HG02763 (cell line): ENCODE data around the gene NCOA1.

Experiments used
- ATAC-seq: cut with Tn5 transposase; IDR thresholded peaks from one replicate; pipeline ENCODE4 v1.9.1; 2021; ENCODE audit warnings: mild to moderate bottlenecking, moderate library complexity; ENCODE audit not compliant: unreplicated experiment

NCOA1 gene

DNA sequence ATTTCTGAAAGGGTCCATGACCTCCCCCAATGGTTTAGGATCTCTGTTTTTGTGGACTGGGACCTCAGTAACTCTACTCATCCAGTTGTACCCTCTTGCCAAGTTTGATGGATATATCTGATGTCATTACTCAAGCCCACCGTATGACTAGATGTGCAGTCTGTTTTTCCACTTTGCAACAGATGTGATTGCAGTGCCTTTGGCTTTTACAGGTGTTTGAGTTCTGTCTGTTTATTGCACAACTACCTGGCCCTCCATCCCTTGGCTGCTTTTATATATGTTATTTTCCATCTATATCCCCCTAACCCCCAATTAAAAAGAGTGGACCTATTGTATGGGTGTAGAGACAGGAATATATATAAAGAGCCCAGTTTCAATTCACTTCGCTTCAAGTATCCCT is 10.8 kb downstream of the NCOA1 start:
- ATAC-seq, result no peak

- ATAC-seq, result no peak
Observed at GRCh38 chr2:24505534-24506275, 14.7 kb downstream of the NCOA1 start.

- no peak for ATAC-seq
Observed at GRCh38 chr2:24507549-24507948, 16.5 kb downstream of the NCOA1 start.

- ATAC-seq, result no peak
Observed at GRCh38 chr2:24508878-24509277, 17.8 kb downstream of the NCOA1 start.

DNA sequence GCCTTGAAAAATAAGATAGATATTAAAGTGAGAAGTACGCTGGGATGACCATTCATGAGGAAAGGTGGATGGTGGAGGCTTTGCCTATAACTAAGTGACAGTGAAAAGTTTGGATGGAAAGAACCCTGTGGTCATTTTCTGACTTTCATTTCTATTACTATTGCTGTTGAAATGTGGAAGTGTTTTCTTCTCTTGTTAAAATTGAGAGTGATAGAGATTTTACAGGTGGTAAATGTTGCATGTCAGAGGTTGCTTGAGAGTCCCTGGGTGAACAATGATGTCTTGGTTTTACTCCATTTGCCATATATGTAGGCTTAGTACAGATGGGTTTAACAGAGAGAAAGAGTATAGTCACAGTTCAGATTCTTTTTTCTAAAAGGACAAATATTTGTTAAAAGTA is 18.4 kb downstream of the NCOA1 start:
- peak; percentile 69 for ATAC-seq

- ATAC-seq, result peak; percentile 48
Observed at GRCh38 chr2:24509840-24510239, 18.8 kb downstream of the NCOA1 start.

DNA sequence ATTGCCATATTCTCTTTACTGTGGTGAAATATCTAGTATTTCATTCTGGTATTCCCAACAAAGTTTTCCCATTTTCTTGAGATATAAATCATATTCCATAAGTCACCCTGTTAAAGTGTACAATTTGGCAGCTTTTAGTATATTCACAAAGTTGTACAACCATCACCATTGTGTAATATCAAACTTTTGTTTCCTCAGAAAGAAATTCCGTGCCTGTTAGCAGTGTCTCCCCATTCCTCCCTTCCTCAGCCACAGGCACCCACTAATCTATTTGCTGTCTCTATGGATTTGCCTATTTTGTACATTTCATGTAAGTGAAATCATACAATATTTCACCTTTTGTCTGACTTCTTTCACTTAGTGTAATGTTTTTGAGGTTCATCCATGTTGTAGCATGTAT is 19.7 kb downstream of the NCOA1 start:
- ATAC-seq, result no peak

GRCh38 chr2:24511198-24511597 is 20.1 kb downstream of the NCOA1 start:
- no peak for ATAC-seq

GRCh38 chr2:24511894-24512293 is 20.8 kb downstream of the NCOA1 start:
- no peak for ATAC-seq

DNA sequence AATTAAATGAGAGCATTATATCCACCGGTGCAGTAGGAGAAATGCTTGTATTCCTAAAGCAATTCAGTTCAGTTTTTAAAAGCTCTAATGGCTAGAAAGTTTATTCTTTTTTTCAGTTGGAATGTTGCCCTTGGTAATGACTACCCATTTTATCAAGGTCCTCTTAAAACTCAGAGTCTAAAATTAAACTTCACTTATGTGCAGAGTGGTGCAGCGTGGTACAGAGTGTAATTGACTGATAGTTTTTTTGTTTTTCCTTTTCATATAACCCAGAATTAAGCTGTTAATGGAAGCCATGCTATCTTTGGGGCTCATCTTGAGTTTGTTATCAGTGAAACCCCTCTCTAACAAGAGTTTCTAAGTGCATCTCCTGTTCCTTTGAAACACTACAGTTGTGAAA is 21.4 kb downstream of the NCOA1 start:
- no peak for ATAC-seq

- no peak for ATAC-seq
Observed at GRCh38 chr2:24512831-24513230, 21.8 kb downstream of the NCOA1 start.

DNA sequence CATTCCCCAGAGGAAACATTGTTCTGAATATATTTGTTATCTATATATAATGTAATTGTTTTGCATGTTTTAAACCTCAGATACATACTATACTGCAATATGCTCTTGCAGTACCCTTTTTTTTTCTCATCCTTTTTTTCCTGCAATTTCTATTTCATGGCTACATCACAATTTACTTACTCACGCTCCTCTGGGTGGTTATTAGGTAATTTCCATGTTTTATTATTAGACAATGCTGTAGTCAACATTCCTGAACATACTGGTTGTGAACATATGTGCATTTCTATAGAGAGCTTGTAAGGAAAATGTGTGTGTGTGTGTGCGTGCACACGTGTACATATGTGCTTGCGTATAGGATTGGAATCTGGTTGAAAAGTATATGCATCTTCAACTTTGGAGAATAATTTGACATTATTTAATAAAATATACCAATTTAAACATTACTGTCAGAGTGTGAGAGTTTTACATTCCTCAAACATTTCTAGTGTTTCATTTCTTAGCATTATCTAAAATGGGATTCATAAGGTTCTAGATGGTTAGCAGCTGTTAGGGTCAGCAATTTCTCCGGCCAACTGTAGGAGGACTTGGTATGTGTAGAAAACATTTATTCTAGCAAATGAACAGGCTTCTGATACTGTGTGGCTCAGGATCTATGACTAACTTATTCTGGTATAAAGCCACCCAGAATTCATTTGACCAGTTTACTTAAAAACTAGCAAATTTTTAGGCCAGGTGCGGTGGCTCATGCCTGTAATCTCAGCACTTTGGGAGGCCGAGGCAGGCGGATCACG is 22.4 kb downstream of the NCOA1 start:
- ATAC-seq, result no peak

DNA sequence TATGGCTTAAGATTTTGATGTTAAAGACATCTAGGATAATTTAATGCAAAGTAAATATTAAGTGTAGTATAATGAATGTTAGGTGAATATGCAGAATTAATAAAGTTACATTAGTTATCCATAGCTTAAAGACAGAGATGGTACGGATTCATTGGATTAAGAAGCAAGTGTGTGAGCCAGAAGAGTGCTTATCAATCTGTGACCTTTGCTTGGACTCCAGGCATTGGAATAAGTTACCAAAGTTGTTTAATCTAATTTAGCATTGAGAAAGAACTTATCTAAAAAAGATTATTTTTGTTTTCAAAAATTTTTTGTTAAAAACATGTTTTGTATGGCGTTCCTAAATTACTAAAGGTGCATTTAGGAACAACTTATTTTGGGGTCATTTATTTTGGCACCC is 23.8 kb downstream of the NCOA1 start:
- no peak for ATAC-seq

- ATAC-seq, result no peak
Observed at GRCh38 chr2:24515335-24515734, 24.3 kb downstream of the NCOA1 start.

- no peak for ATAC-seq
Observed at GRCh38 chr2:24515831-24516230, 24.8 kb downstream of the NCOA1 start.

- no peak for ATAC-seq
Observed at GRCh38 chr2:24517247-24517646, 26.2 kb downstream of the NCOA1 start.

DNA sequence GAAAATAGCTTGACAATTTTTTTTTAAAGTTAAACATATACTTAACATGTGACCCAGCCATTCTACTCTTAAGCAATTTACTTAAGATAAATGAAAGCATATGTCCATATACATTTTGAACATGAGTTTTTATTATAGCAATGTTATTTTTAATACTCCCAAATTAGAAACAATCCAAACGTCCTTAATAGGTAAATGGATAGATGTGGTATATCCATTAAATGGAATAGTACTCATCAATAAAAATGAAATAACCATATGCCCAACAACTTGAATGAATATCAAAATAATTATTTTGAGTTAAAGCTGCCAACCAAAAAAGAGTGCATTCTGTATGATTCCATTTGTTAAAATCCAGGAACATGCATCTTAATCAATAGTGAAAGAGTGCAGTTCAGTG is 29.1 kb downstream of the NCOA1 start:
- ATAC-seq, result no peak

GRCh38 chr2:24521162-24521857 is 30.3 kb downstream of the NCOA1 start:
- ATAC-seq, result no peak

DNA sequence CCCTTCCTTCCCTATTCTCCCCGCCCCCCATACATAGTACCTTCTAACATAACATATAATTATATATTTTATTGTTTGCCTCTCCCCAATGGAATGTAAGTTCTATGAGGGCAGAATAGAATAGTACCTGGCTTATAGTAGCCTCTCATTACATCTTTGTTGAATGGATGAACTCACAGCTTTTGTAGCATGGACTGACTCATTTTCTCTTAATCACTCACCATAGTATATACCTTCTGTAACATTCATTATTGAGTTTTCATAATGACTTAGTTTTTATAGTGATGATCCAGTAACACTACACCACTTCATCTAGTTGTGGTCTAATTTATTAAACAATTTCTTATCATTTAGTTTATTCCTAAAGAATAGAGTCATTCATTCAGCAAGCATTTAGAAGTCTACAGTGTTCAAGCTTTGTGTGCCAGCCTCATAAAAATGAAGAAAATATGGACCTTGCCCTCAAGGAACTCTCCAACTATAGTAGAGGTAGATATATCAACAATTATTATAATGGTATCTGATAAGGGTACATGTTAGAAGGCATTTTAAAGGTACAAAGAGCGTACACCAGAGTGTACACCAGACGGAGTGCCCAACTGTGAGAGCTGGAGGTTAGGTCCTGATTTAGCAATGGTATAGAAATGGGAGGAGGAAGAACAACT is 31.1 kb downstream of the NCOA1 start:
- ATAC-seq, result no peak

- no peak for ATAC-seq
Observed at GRCh38 chr2:24527536-24527935, 36.5 kb downstream of the NCOA1 start.

GRCh38 chr2:24530796-24531195 is 39.7 kb downstream of the NCOA1 start:
- no peak for ATAC-seq
